ENCODE results near the gene NGEF.

NGEF gene

GRCh38 chr2:232839411-232840079 is 173.5 kb downstream of the NGEF start:
- TF ChIP-seq ZBTB7A (IDR thresholded peaks at IDR 0.05; ENCODE audit: low read depth), result no peak
- no peak for TF ChIP-seq MAX (IDR thresholded peaks at IDR 0.05)
- no peak for TF ChIP-seq EGR1 (IDR thresholded peaks at IDR 0.05)
- no peak for TF ChIP-seq USF1 (IDR thresholded peaks at IDR 0.05)
- TF ChIP-seq FOXM1 (IDR thresholded peaks at IDR 0.05; ENCODE audit: borderline replicate concordance, low read depth), result no peak
- no peak for TF ChIP-seq NFIC (IDR thresholded peaks at IDR 0.05)
- TF ChIP-seq RAD21 (IDR thresholded peaks at IDR 0.05; ENCODE audit: low read depth), result no peak
- no peak for TF ChIP-seq TEAD4 (IDR thresholded peaks at IDR 0.05)
- TF ChIP-seq CREB1 (IDR thresholded peaks at IDR 0.05; ENCODE audit: low read depth), result no peak
- no peak for TF ChIP-seq TAF1 (IDR thresholded peaks at IDR 0.05; ENCODE audit: low read depth)
- no peak for TF ChIP-seq CEBPB (IDR thresholded peaks at IDR 0.05)
- TF ChIP-seq YY1 (IDR thresholded peaks at IDR 0.05; ENCODE audit: low read depth), result no peak
- no peak for TF ChIP-seq TCF12 (IDR thresholded peaks at IDR 0.05; ENCODE audit: low read depth)
- no peak for TF ChIP-seq EP300 (IDR thresholded peaks at IDR 0.05; ENCODE audit: borderline replicate concordance)
- TF ChIP-seq REST (IDR thresholded peaks at IDR 0.05; ENCODE audit: low read depth), result no peak

- TF ChIP-seq USF1 (IDR thresholded peaks at IDR 0.05) (no peak), EP300 (IDR thresholded peaks at IDR 0.05; ENCODE audit: borderline replicate concordance) (no peak), CREB1 (IDR thresholded peaks at IDR 0.05; ENCODE audit: low read depth) (no peak), RAD21 (IDR thresholded peaks at IDR 0.05; ENCODE audit: low read depth) (no peak)
Measured at GRCh38 chr2:232838406-232838874, 174.6 kb downstream of the NGEF start.

- TF ChIP-seq USF1 (IDR thresholded peaks at IDR 0.05) (no peak), TCF12 (IDR thresholded peaks at IDR 0.05; ENCODE audit: low read depth) (no peak), RAD21 (IDR thresholded peaks at IDR 0.05; ENCODE audit: low read depth) (no peak), CREB1 (IDR thresholded peaks at IDR 0.05; ENCODE audit: low read depth) (no peak), NFIC (IDR thresholded peaks at IDR 0.05) (no peak), ZBTB7A (IDR thresholded peaks at IDR 0.05; ENCODE audit: low read depth) (no peak), MAX (IDR thresholded peaks at IDR 0.05) (no peak), TEAD4 (IDR thresholded peaks at IDR 0.05) (no peak), REST (IDR thresholded peaks at IDR 0.05; ENCODE audit: low read depth) (no peak), EP300 (IDR thresholded peaks at IDR 0.05; ENCODE audit: borderline replicate concordance) (no peak), FOXM1 (IDR thresholded peaks at IDR 0.05; ENCODE audit: borderline replicate concordance, low read depth) (no peak), EGR1 (IDR thresholded peaks at IDR 0.05) (no peak), CEBPB (IDR thresholded peaks at IDR 0.05) (no peak), TAF1 (IDR thresholded peaks at IDR 0.05; ENCODE audit: low read depth) (no peak), YY1 (IDR thresholded peaks at IDR 0.05; ENCODE audit: low read depth) (no peak)
Measured at GRCh38 chr2:232836934-232837333, 176.1 kb downstream of the NGEF start.

GRCh38 chr2:232835687-232836208 is 177.3 kb downstream of the NGEF start:
- TF ChIP-seq USF1 (IDR thresholded peaks at IDR 0.05) (no peak), TCF12 (IDR thresholded peaks at IDR 0.05; ENCODE audit: low read depth) (no peak), TAF1 (IDR thresholded peaks at IDR 0.05; ENCODE audit: low read depth) (no peak)

GRCh38 chr2:232833830-232834229 is 179.2 kb downstream of the NGEF start:
- TF ChIP-seq TEAD4 (IDR thresholded peaks at IDR 0.05) (no peak), ZBTB7A (IDR thresholded peaks at IDR 0.05; ENCODE audit: low read depth) (no peak), NFIC (IDR thresholded peaks at IDR 0.05) (no peak), EGR1 (IDR thresholded peaks at IDR 0.05) (no peak), MAX (IDR thresholded peaks at IDR 0.05) (no peak), TAF1 (IDR thresholded peaks at IDR 0.05; ENCODE audit: low read depth) (no peak), CEBPB (IDR thresholded peaks at IDR 0.05) (no peak)
